Mesenchymal stem cell (in vitro differentiated cells and primary cell): ENCODE data around the gene CYP2C18.
"Not testable (repeated sequence)": the region's sequence is repeated elsewhere in the genome, so short reads cannot be mapped to it uniquely, and the experiment has no call there.

Source experiments
- DNase-seq: peaks from one replicate; pipeline ENCODE4 v3.0.0-alpha.2; 2013
- H2AFZ ChIP-seq: one replicate; pipeline ENCODE4 v1.6.1; 2013; ENCODE audit warnings: low read depth, mild to moderate bottlenecking, control low read depth, inconsistent platforms, low read length, moderate library complexity
- H2AK5ac ChIP-seq: 2 replicates; pipeline ENCODE4 v1.6.1; 2013; ENCODE audit warnings: low read length, moderate library complexity, mild to moderate bottlenecking, inconsistent platforms; ENCODE audit not compliant: severe bottlenecking
- H2BK120ac ChIP-seq: one replicate; pipeline ENCODE4 v1.6.1; 2013; ENCODE audit warnings: low read depth, mild to moderate bottlenecking, inconsistent platforms, low read length, moderate library complexity
- H2BK12ac ChIP-seq, 2 experiments: one replicate each; pipeline ENCODE4 v1.6.1; 2013; ENCODE audit warnings: inconsistent platforms in 2 of 2, low read length in 2 of 2, mild to moderate bottlenecking in 2 of 2, moderate library complexity in 2 of 2, control low read depth in 1 of 2
- H2BK15ac ChIP-seq: one replicate; pipeline ENCODE4 v1.6.1; 2013; ENCODE audit warnings: mild to moderate bottlenecking, low read depth, inconsistent platforms; ENCODE audit not compliant: poor library complexity, severe bottlenecking
- H2BK5ac ChIP-seq: 2 replicates; pipeline ENCODE4 v1.6.1; 2013; ENCODE audit warnings: low read depth, mild to moderate bottlenecking, low read length, control low read depth, inconsistent platforms; ENCODE audit not compliant: poor library complexity, severe bottlenecking
- H3K14ac ChIP-seq, 2 experiments: one replicate each; pipeline ENCODE4 v1.6.1; 2013; ENCODE audit warnings: inconsistent platforms in 2 of 2, low read length in 2 of 2, control low read depth in 1 of 2, mild to moderate bottlenecking in 1 of 2, moderate library complexity in 1 of 2
- H3K18ac ChIP-seq, 2 experiments: one replicate each; pipeline ENCODE4 v1.6.1; 2013; ENCODE audit warnings: inconsistent platforms in 2 of 2, low read length in 2 of 2, control low read depth in 1 of 2, low read depth in 1 of 2, mild to moderate bottlenecking in 1 of 2
- H3K23ac ChIP-seq, 2 experiments: one replicate each; pipeline ENCODE4 v1.6.1; 2013; ENCODE audit warnings: inconsistent platforms in 2 of 2, low read length in 2 of 2, mild to moderate bottlenecking in 2 of 2, moderate library complexity in 2 of 2, control low read depth in 1 of 2
- H3K27ac ChIP-seq: 2 replicates; pipeline ENCODE4 v1.5.1; 2013; ENCODE audit warnings: mild to moderate bottlenecking, moderate library complexity, low read length, control low read depth, inconsistent platforms; ENCODE audit not compliant: poor library complexity, severe bottlenecking
- H3K27me3 ChIP-seq, 2 experiments: 2 replicates each; pipeline versions ENCODE4 v1.6.1 to v1.7.0; 2013; ENCODE audit warnings: low read length in 2 of 2, mild to moderate bottlenecking in 2 of 2, moderate library complexity in 2 of 2, control low read depth in 1 of 2, inconsistent platforms in 1 of 2; ENCODE audit not compliant: control insufficient read depth in 1 of 2, insufficient read depth in 1 of 2
- H3K36me3 ChIP-seq, 2 experiments: 2 replicates each; pipeline versions ENCODE4 v1.6.1 to v1.7.0; 2013; ENCODE audit warnings: low read length in 2 of 2, control low read depth in 1 of 2, inconsistent platforms in 1 of 2, low read depth in 1 of 2, mild to moderate bottlenecking in 1 of 2; ENCODE audit not compliant: insufficient read depth in 2 of 2, control insufficient read depth in 1 of 2
- H3K4ac ChIP-seq, 2 experiments: one replicate each; pipeline ENCODE4 v1.6.1; 2013; ENCODE audit warnings: inconsistent platforms in 2 of 2, low read length in 2 of 2, mild to moderate bottlenecking in 2 of 2, moderate library complexity in 2 of 2, control low read depth in 1 of 2, low read depth in 1 of 2
- H3K4me1 ChIP-seq: 2 replicates; pipeline ENCODE4 v1.6.1; 2013; ENCODE audit warnings: low read depth, low read length, control low read depth; ENCODE audit not compliant: control insufficient read depth, insufficient read depth
- H3K4me2 ChIP-seq: 2 replicates; pipeline ENCODE4 v1.6.1; 2013; ENCODE audit warnings: low read length, mild to moderate bottlenecking, inconsistent platforms; ENCODE audit not compliant: poor library complexity, severe bottlenecking
- H3K4me3 ChIP-seq, 2 experiments: 2 replicates each; pipeline versions ENCODE4 v1.5.1 to v1.7.0; 2013; ENCODE audit warnings: low read length in 2 of 2, mild to moderate bottlenecking in 2 of 2, control low read depth in 1 of 2, low read depth in 1 of 2; ENCODE audit not compliant: insufficient read depth in 1 of 2
- H3K79me1 ChIP-seq: replicated peaks from 2 replicates; pipeline ENCODE4 v1.6.1; 2013; ENCODE audit warnings: mild to moderate bottlenecking, control low read depth, low read length, inconsistent platforms; ENCODE audit not compliant: poor library complexity, severe bottlenecking
- H3K9ac ChIP-seq: 2 replicates; pipeline ENCODE4 v1.7.0; 2013; ENCODE audit warnings: mild to moderate bottlenecking, low read length, moderate library complexity
- H3K9me3 ChIP-seq: 2 replicates; pipeline ENCODE4 v1.7.0; 2013; ENCODE audit warnings: mild to moderate bottlenecking, low read length; ENCODE audit not compliant: control insufficient read depth
- H4K8ac ChIP-seq: one replicate; pipeline ENCODE4 v1.6.1; 2013; ENCODE audit warnings: inconsistent platforms, mild to moderate bottlenecking, low read length, moderate library complexity
- H4K91ac ChIP-seq: one replicate; pipeline ENCODE4 v1.6.1; 2013; ENCODE audit warnings: mild to moderate bottlenecking, low read length, inconsistent platforms
- WGBS: methylation state at CpG from one replicate; pipeline ENCODE4 v1.1.7; 2013; ENCODE audit warnings: mixed read lengths; 5-methylcytosine and 5-hydroxymethylcytosine counted together

Gene CYP2C18

GRCh38 chr10:94677691-94678090, 5.8 kb upstream of the CYP2C18 start:
- H2BK15ac ChIP-seq, result no peak overlapping the region
- H2AFZ ChIP-seq, result no peak overlapping the region
- no peak overlapping the region for H3K4me3 ChIP-seq
- H3K36me3 ChIP-seq, result no peaks in the 10 kb centered on the region
- no peak overlapping the region for H2BK12ac ChIP-seq
- DNase-seq, result no peak
- no peak overlapping the region for H2AK5ac ChIP-seq
- H3K4me1 ChIP-seq, result no peaks in the 10 kb centered on the region
- no peak overlapping the region for H3K23ac ChIP-seq
- H3K9me3 ChIP-seq, result no peaks in the 10 kb centered on the region
- no peak overlapping the region for H3K27ac ChIP-seq
- no peak overlapping the region for H2BK5ac ChIP-seq
- no peaks in the 10 kb centered on the region for H3K79me1 ChIP-seq
- no peak overlapping the region for H3K4me2 ChIP-seq
- H4K8ac ChIP-seq, result no peak overlapping the region
- no peak overlapping the region for H3K18ac ChIP-seq
- H3K4ac ChIP-seq, result no peak overlapping the region
- H3K27me3 ChIP-seq, result peaks cover 0 to 3% of the 10 kb centered on the region in 2 experiments
- no peak overlapping the region for H3K9ac ChIP-seq
- no peak overlapping the region for H3K14ac ChIP-seq
- H4K91ac ChIP-seq, result no peak overlapping the region
- no peak overlapping the region for H2BK120ac ChIP-seq

GRCh38 chr10:94678475-94678874, 5.1 kb upstream of the CYP2C18 start:
- Histone ChIP-seq H2BK120ac (no peak overlapping the region), H3K36me3 (no peaks in the 10 kb centered on the region)

GRCh38 chr10:94680544-94680943, 3.0 kb upstream of the CYP2C18 start:
- DNase-seq, result no peak

More at GRCh38 chr10:94678475-94678874, 5.1 kb upstream of the CYP2C18 start:
- Histone ChIP-seq H2BK5ac (no peak overlapping the region), H3K4me3 (no peak overlapping the region), H3K23ac (no peak overlapping the region), H3K9me3 (no peaks in the 10 kb centered on the region), H3K79me1 (no peaks in the 10 kb centered on the region), H2AFZ (no peak overlapping the region), H2BK15ac (no peak overlapping the region), H3K14ac (no peak overlapping the region), H3K4ac (no peak overlapping the region), H3K4me2 (no peak overlapping the region), H3K27ac (no peak overlapping the region), H2BK12ac (no peak overlapping the region), H3K4me1 (no peaks in the 10 kb centered on the region), H3K27me3 (peaks cover 0 to 3% of the 10 kb centered on the region in 2 experiments), H2AK5ac (no peak overlapping the region), H3K9ac (no peak overlapping the region), H3K18ac (no peak overlapping the region), H4K8ac (no peak overlapping the region), H4K91ac (no peak overlapping the region)
- 82% methylated on average over 2 of the region's 2 CpGs for WGBS
- no peak for DNase-seq

GRCh38 chr10:94682636-94683035, 893 bp upstream of the CYP2C18 start:
- H2BK15ac ChIP-seq, H3K18ac ChIP-seq, H3K36me3 ChIP-seq, H4K91ac ChIP-seq, H3K4me3 ChIP-seq, H2BK120ac ChIP-seq, H3K14ac ChIP-seq, H3K4me1 ChIP-seq, DNase-seq, H2BK5ac ChIP-seq, H3K9ac ChIP-seq, H3K27ac ChIP-seq, H2AFZ ChIP-seq, H3K9me3 ChIP-seq, H3K4me2 ChIP-seq, H3K79me1 ChIP-seq, H2AK5ac ChIP-seq, H2BK12ac ChIP-seq, H3K27me3 ChIP-seq, H3K23ac ChIP-seq, H4K8ac ChIP-seq, H3K4ac ChIP-seq: not testable (repeated sequence)
- WGBS, result 40% methylated on average over 1 of the region's 4 CpGs

More at GRCh38 chr10:94680544-94680943, 3.0 kb upstream of the CYP2C18 start:
- Histone ChIP-seq H2BK120ac (no peak overlapping the region), H4K91ac (no peak overlapping the region), H3K18ac (no peak overlapping the region), H3K27ac (no peak overlapping the region), H3K27me3 (no peaks in the 10 kb centered on the region), H3K36me3 (no peaks in the 10 kb centered on the region), H2AFZ (no peak overlapping the region), H2AK5ac (no peak overlapping the region), H3K14ac (no peak overlapping the region), H3K4me1 (no peaks in the 10 kb centered on the region), H2BK15ac (no peak overlapping the region), H2BK12ac (no peak overlapping the region), H3K4me2 (no peak overlapping the region), H3K9ac (no peak overlapping the region), H3K79me1 (no peaks in the 10 kb centered on the region), H3K23ac (no peak overlapping the region), H3K4ac (no peak overlapping the region), H4K8ac (no peak overlapping the region), H3K4me3 (no peak overlapping the region), H3K9me3 (peaks cover 6% of the 10 kb centered on the region), H2BK5ac (no peak overlapping the region)
- no CpG with 5 or more reads among the region's 1 CpG for WGBS
